ENCODE data around the gene KRT6C.

DNA sequence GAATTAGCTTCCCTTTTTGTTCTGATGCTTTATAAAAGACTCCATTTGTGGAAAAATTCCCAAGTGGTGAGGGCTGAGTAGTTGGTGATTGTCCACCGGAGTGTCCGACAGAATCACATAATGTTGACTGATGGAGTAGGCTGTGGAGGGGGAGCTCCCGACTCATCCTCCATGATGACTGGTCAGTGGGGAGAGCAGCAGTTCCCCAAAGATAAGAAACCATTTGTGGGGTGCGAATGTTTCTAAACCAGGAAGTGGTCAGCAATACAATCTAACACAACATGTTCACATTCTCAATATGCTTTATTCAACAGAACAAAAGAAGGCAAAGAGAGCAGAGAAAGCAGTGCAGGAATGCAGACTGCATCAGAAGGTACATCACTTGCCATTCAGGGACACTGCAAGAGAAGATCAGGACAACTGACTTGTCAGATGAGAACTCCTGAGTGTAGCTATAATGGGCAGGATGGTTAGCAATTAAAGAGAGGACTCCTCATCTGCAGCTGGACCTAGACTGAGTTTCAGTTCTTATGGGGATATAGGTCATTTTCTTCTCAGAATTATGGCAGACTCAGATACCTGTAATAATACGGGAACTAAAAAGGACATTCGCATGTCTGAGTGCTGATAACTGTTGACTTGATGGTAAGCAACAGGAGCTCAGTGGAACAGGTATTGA, 27.1 kb downstream of the KRT6C start:
- TF ChIP-seq POLR2A (IDR thresholded peaks at IDR 0.05; ENCODE audit: low read length) (no peak), GATA1 (IDR thresholded peaks at IDR 0.05; ENCODE audit: low read depth, low read length) (no peak)
